ENCODE measurements around the gene SLC25A2. TPM values are rescaled to one million over a fixed set of nuclear protein-coding genes. Genes with fewer than 3 reads are reported as not detected.

SLC25A2 gene
- not detected in 2 replicates for total RNA-seq

GRCh38 chr5:141303756-141304155 lies at the start of gene SLC25A2:
Gene SLC25A2 (minus strand): TSS chr5:141304049. CDS start chr5:141303865, 184 bp downstream.

GRCh38 chr5:141349917-141350619 lies 46.2 kb upstream of the SLC25A2 start, which contains the start of gene PCDHGB1:
Gene PCDHGB1 (plus strand): TSS chr5:141350099. CDS start chr5:141350261, 162 bp downstream.

GRCh38 chr5:141343242-141343952 lies 39.5 kb upstream of the SLC25A2 start, which contains the start of gene PCDHGA3:
Gene PCDHGA3 (plus strand): TSS chr5:141343829. CDS start chr5:141344034, 205 bp downstream.

GRCh38 chr5:141338538-141339306 lies 34.9 kb upstream of the SLC25A2 start, which contains the start of gene PCDHGA2:
Gene PCDHGA2 (plus strand): TSS chr5:141338760.

GRCh38 chr5:141330299-141331080 lies 26.6 kb upstream of the SLC25A2 start, which contains the start of gene PCDHGA1:
Gene PCDHGA1 (plus strand): TSS chr5:141330514.

GRCh38 chr5:141320225-141321169 lies 16.6 kb upstream of the SLC25A2 start, which contains the start of gene TAF7:
Gene TAF7 (minus strand): TSS chr5:141320784. CDS start chr5:141320044, 740 bp downstream.

Other genes with a start within 250 kb of the SLC25A2 start
- gene PCDHB2, start 209.4 kb downstream of the SLC25A2 start, total RNA-seq: 0.34 and 0.45 TPM in 2 replicates
- gene PCDHB3, start 203.6 kb downstream of the SLC25A2 start, total RNA-seq: 0.15 and 0.17 TPM in 2 replicates
- not detected in 2 replicates for gene PCDHB4, start 182.2 kb downstream of the SLC25A2 start, total RNA-seq
- gene PCDHB5, start 168.8 kb downstream of the SLC25A2 start, total RNA-seq: 0.84 and 0.89 TPM in 2 replicates
- gene PCDHB6, start 154.0 kb downstream of the SLC25A2 start, total RNA-seq: not detected in 2 replicates
- 0.15 and 0.17 TPM in 2 replicates for gene PCDHB7, start 131.4 kb downstream of the SLC25A2 start, total RNA-seq
- not detected in 2 replicates for gene PCDHB8, start 126.3 kb downstream of the SLC25A2 start, total RNA-seq
- under 0.01 TPM in 1 of 2 replicates, not detected in the other for gene PCDHB16, start 121.7 kb downstream of the SLC25A2 start, total RNA-seq
- gene PCDHB9, start 116.9 kb downstream of the SLC25A2 start, total RNA-seq: not detected in 2 replicates
- gene PCDHB10, start 111.7 kb downstream of the SLC25A2 start, total RNA-seq: under 0.01 and 0.15 TPM in 2 replicates
- gene PCDHB11, start 104.4 kb downstream of the SLC25A2 start, total RNA-seq: under 0.01 TPM in 2 replicates
- not detected in 2 replicates for gene PCDHB12, start 95.3 kb downstream of the SLC25A2 start, total RNA-seq
- gene PCDHB13, start 90.1 kb downstream of the SLC25A2 start, total RNA-seq: under 0.01 TPM in 2 replicates
- gene PCDHB14, start 80.7 kb downstream of the SLC25A2 start, total RNA-seq: under 0.01 TPM in 1 of 2 replicates, not detected in the other
- gene PCDHB15, start 58.7 kb downstream of the SLC25A2 start, total RNA-seq: 0.15 and 0.17 TPM in 2 replicates
- gene TAF7, start 16.7 kb upstream of the SLC25A2 start, total RNA-seq: 31.8 and 38.5 TPM in 2 replicates
- under 0.01 and 0.15 TPM in 2 replicates for gene PCDHGA1, start 26.5 kb upstream of the SLC25A2 start, total RNA-seq
- gene PCDHGA2, start 34.7 kb upstream of the SLC25A2 start, total RNA-seq: 0.50 and 0.59 TPM in 2 replicates
- 0.15 and 0.34 TPM in 2 replicates for gene PCDHGA3, start 39.8 kb upstream of the SLC25A2 start, total RNA-seq
- 0.30 and 0.34 TPM in 2 replicates for gene PCDHGB1, start 46.0 kb upstream of the SLC25A2 start, total RNA-seq
- gene PCDHGA4, start 51.0 kb upstream of the SLC25A2 start, total RNA-seq: 1.0 and 1.3 TPM in 2 replicates
- 0.50 and 0.59 TPM in 2 replicates for gene PCDHGB2, start 55.9 kb upstream of the SLC25A2 start, total RNA-seq
- gene PCDHGA5, start 60.1 kb upstream of the SLC25A2 start, total RNA-seq: 0.15 and 0.34 TPM in 2 replicates
- gene PCDHGB3, start 66.2 kb upstream of the SLC25A2 start, total RNA-seq: 0.45 and 0.50 TPM in 2 replicates
- gene PCDHGA6, start 69.8 kb upstream of the SLC25A2 start, total RNA-seq: 0.67 and 1.0 TPM in 2 replicates
- 0.50 and 0.89 TPM in 2 replicates for gene PCDHGA7, start 78.7 kb upstream of the SLC25A2 start, total RNA-seq
- gene PCDHGB4, start 83.6 kb upstream of the SLC25A2 start, total RNA-seq: 4.0 and 4.4 TPM in 2 replicates
- 0.15 and 0.67 TPM in 2 replicates for gene PCDHGA8, start 88.6 kb upstream of the SLC25A2 start, total RNA-seq
- 10.6 and 13.8 TPM in 2 replicates for gene PCDHGB5, start 93.9 kb upstream of the SLC25A2 start, total RNA-seq
- 1.7 and 1.9 TPM in 2 replicates for gene PCDHGA9, start 98.7 kb upstream of the SLC25A2 start, total RNA-seq
- 1.3 and 2.1 TPM in 2 replicates for gene PCDHGB6, start 104.0 kb upstream of the SLC25A2 start, total RNA-seq
- gene PCDHGA10, start 108.9 kb upstream of the SLC25A2 start, total RNA-seq: 4.9 and 5.2 TPM in 2 replicates
- 6.1 and 7.2 TPM in 2 replicates for gene PCDHGB7, start 113.6 kb upstream of the SLC25A2 start, total RNA-seq
- 10.9 and 11.6 TPM in 2 replicates for gene PCDHGA11, start 117.0 kb upstream of the SLC25A2 start, total RNA-seq
- 7.7 and 8.4 TPM in 2 replicates for gene PCDHGA12, start 126.5 kb upstream of the SLC25A2 start, total RNA-seq
- 39.3 and 42.2 TPM in 2 replicates for gene PCDHGC3, start 171.9 kb upstream of the SLC25A2 start, total RNA-seq
- 0.17 and 0.30 TPM in 2 replicates for gene PCDHGC4, start 181.0 kb upstream of the SLC25A2 start, total RNA-seq
- gene PCDHGC5, start 185.0 kb upstream of the SLC25A2 start, total RNA-seq: 0.17 and 0.30 TPM in 2 replicates